Astrocyte (in vitro differentiated cells and primary cell): ENCODE results near the gene CACNA1C.

Source experiments
- CTCF ChIP-seq: IDR thresholded peaks from 2 replicates; pipeline ENCODE4 v1.5.1; 2011; ENCODE audit warnings: low read depth, mild to moderate bottlenecking, inconsistent platforms, low read length, moderate library complexity; ENCODE audit not compliant: insufficient read depth
- EZH2 ChIP-seq: IDR thresholded peaks from 2 replicates; pipeline ENCODE4 v1.6.1; 2012; ENCODE audit warnings: mild to moderate bottlenecking, low read length, inconsistent platforms; ENCODE audit not compliant: insufficient read depth

- TF ChIP-seq CTCF (no peak), EZH2 (no peak)
Observed at GRCh38 chr12:2414810-2415567, 362.2 kb downstream of the CACNA1C start.
